Measurements from ENCODE around the gene SSH3. TPM values are rescaled to one million over a fixed set of nuclear protein-coding genes. Genes with fewer than 3 reads are reported as not detected.

The SSH3 gene
- total RNA-seq, 1 experiment from 2014 or later, result 5.5 TPM

DNA sequence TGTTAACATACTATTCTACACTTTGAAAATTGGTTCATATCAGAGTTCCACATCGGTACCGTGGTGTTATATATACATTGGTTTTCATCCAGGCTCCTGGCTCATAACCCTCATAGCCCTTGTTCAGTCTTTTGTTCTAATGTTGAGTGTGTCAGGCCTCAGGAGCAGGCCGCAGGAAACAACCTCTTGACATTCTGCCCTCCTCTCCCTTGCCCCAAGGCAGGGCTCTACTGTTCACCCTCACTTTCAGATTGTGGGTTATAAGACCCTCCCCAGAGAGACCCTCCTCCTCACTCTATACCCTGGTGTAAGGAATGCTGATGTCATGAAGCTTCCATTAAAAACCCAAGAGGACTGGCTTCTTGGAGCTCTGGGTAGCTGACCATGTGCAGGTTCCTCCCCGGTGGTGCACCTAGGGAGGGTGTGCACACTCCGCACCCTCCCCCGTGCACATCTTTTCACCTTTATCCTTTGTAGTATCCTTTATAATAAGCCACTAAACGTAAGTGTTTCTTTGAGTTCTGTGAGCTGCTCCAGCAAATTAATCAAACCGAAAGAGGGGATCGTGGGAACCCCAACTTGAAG is 12.1 kb downstream of the SSH3 start:
- no peak for DNase-seq (ENCODE audit: low spot score)
- intact Hi-C loops (cut with micrococcal nuclease; ENCODE audit: unreplicated experiment), result loop anchor here (5.0 to 10.0 kb wide), 2 partner anchors 233 to 261 kb away; partner anchors contain the start of gene RHOD
- Histone ChIP-seq H3K27ac (ENCODE audit: low read depth, low read length, poor library complexity, severe bottlenecking) (no peak overlapping the region), H3K36me3 (ENCODE audit: insufficient read depth, low read length, poor library complexity, severe bottlenecking) (no peaks in the 10 kb centered on the region), H3K9me3 (ENCODE audit: low read depth, low read length, poor library complexity, severe bottlenecking) (no peaks in the 10 kb centered on the region), H3K4me1 (ENCODE audit: insufficient read depth, low read length, poor library complexity, severe bottlenecking) (no peaks in the 10 kb centered on the region), H3K27me3 (replicated peaks; ENCODE audit: insufficient read depth, low read depth, low read length, poor library complexity) (no peaks in the 10 kb centered on the region), H3K4me3 (ENCODE audit: low read depth, low read length, poor library complexity, severe bottlenecking) (no peak overlapping the region)
- ChIA-PET POLR2A (ENCODE audit: low non-redundant PET) (no interaction called here), CTCF (no interaction called here)
- BruUV-seq (replicated peaks), result no TSS peak
- TF ChIP-seq EZH2 (IDR thresholded peaks at IDR 0.05; ENCODE audit: borderline replicate concordance, low read depth, low read length, poor library complexity, severe bottlenecking) (no peak), CTCF (conservative IDR thresholded peaks at IDR 0.05; ENCODE audit: low read depth, low read length) (no peak)

GRCh38 chr11:67316882-67317204 is 13.5 kb downstream of the SSH3 start:
- POLR2A ChIA-PET (ENCODE audit: low non-redundant PET), result interaction anchor here (0.6 kb wide), 1 partner anchor 64 kb away, joined by 6 read pairs; no protein-coding TSS in a partner anchor
- TF ChIP-seq CTCF (conservative IDR thresholded peaks at IDR 0.05; ENCODE audit: low read depth, low read length) (no peak), EZH2 (IDR thresholded peaks at IDR 0.05; ENCODE audit: borderline replicate concordance, low read depth, low read length, poor library complexity, severe bottlenecking) (no peak)
- H3K27me3 ChIP-seq (replicated peaks; ENCODE audit: insufficient read depth, low read depth, low read length, poor library complexity), result no peaks in the 10 kb centered on the region
- H3K36me3 ChIP-seq (ENCODE audit: insufficient read depth, low read length, poor library complexity, severe bottlenecking), result no peaks in the 10 kb centered on the region
- no peaks in the 10 kb centered on the region for H3K4me1 ChIP-seq (ENCODE audit: insufficient read depth, low read length, poor library complexity, severe bottlenecking)
- no peak for DNase-seq (ENCODE audit: low spot score)
- intact Hi-C loops (cut with micrococcal nuclease; ENCODE audit: unreplicated experiment), result loop anchor here (1.0 to 10.0 kb wide), 4 partner anchors 50 to 262 kb away; partner anchors contain the start of gene RHOD
- no peaks in the 10 kb centered on the region for H3K9me3 ChIP-seq (ENCODE audit: low read depth, low read length, poor library complexity, severe bottlenecking)
- H3K4me3 ChIP-seq (ENCODE audit: low read depth, low read length, poor library complexity, severe bottlenecking), result peak overlapping the region; percentile 72
- H3K27ac ChIP-seq (ENCODE audit: low read depth, low read length, poor library complexity, severe bottlenecking), result peak overlapping the region; percentile 76
- no TSS peak for BruUV-seq (replicated peaks)
- CTCF ChIA-PET, result interaction anchor here (0.6 to 2.0 kb wide), 19 partner anchors 34 to 304 kb away, joined by 3 to 76 read pairs (median 4); partner anchors contain the start of genes GRK2, KDM2A and PPP1CA

DNA sequence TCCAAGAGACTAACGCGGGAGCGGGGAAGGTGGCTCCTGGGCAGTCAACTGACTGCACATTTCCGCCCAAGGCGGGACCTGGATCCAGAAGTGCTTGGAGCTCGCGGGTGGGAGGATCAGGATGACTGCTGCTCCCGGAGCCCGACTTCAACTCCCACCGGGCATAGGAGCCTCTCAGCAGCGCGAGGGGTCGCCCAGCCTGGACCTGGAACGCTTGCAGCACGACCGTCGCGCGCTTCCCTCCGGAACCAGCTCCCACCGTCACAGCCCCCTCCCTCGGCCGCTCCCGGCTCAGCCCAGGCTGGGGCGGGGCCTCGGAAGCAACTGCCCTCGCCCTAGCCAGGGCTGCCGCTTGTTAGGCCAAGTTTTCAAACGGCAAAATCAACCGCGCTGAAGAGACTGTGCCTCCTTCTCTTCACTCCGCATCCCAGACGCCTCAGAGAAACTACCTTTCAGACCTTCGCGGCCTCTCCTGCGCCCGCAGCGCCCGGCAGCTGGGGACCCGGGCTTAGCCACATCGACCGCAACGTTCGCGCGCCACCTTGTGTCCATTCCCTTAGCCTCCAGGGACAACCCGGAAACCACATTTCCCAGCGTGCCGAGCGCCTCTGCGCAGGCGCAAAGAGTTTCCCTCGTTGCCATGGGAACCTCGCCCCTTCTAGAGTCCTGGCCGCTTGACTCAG is 14.0 kb downstream of the SSH3 start:
- Histone ChIP-seq H3K36me3 (ENCODE audit: insufficient read depth, low read length, poor library complexity, severe bottlenecking) (no peaks in the 10 kb centered on the region), H3K27ac (ENCODE audit: low read depth, low read length, poor library complexity, severe bottlenecking) (peak overlapping the region; percentile 76), H3K4me1 (ENCODE audit: insufficient read depth, low read length, poor library complexity, severe bottlenecking) (no peaks in the 10 kb centered on the region), H3K9me3 (ENCODE audit: low read depth, low read length, poor library complexity, severe bottlenecking) (no peaks in the 10 kb centered on the region), H3K27me3 (replicated peaks; ENCODE audit: insufficient read depth, low read depth, low read length, poor library complexity) (no peaks in the 10 kb centered on the region), H3K4me3 (ENCODE audit: low read depth, low read length, poor library complexity, severe bottlenecking) (peak overlapping the region; percentile 72)
- peak; percentile 99 for DNase-seq (ENCODE audit: low spot score)
- no peak for TF ChIP-seq EZH2 (IDR thresholded peaks at IDR 0.05; ENCODE audit: borderline replicate concordance, low read depth, low read length, poor library complexity, severe bottlenecking)
- peak; percentile 99 for TF ChIP-seq CTCF (conservative IDR thresholded peaks at IDR 0.05; ENCODE audit: low read depth, low read length)
- intact Hi-C loops (cut with micrococcal nuclease; ENCODE audit: unreplicated experiment), result loop anchor here (1.0 to 10.0 kb wide), 4 partner anchors 50 to 263 kb away; partner anchors contain the start of gene RHOD
- ChIA-PET CTCF (interaction anchor here (0.6 to 2.0 kb wide), 19 partner anchors 28 to 264 kb away, joined by 3 to 76 read pairs (median 4); partner anchors contain the start of genes ANKRD13D, GRK2, KDM2A and PPP1CA), POLR2A (ENCODE audit: low non-redundant PET) (interaction anchor here (0.6 kb wide), 1 partner anchor 64 kb away, joined by 6 read pairs; no protein-coding TSS in a partner anchor)
- BruUV-seq (replicated peaks), result no TSS peak

Data from A673 (cell line).